22Rv1 (cell line): ENCODE results near the gene TXNRD2.

ENCODE experiments used
- H3K27ac ChIP-seq: fragments of 450-650 bp; 2 replicates; pipeline ENCODE4 v1.5.1; 2017
- CTCF ChIP-seq: fragments of 450-650 bp; IDR thresholded peaks from 2 replicates; pipeline ENCODE4 v1.5.1; 2017; ENCODE audit warnings: mild to moderate bottlenecking
- ZFX ChIP-seq: fragments of 450-650 bp; IDR thresholded peaks from 2 replicates; pipeline ENCODE4 v1.6.1; 2017; ENCODE audit warnings: antibody characterized with exemption, borderline replicate concordance

The TXNRD2 gene

GRCh38 chr22:19852177-19852781 lies 89.3 kb downstream of the TXNRD2 start:
- no peak overlapping the region for H3K27ac ChIP-seq
- no peak for TF ChIP-seq CTCF
- TF ChIP-seq ZFX = no peak

- no peak for TF ChIP-seq CTCF
- no peak for TF ChIP-seq ZFX
- H3K27ac ChIP-seq = no peak overlapping the region
Observed at GRCh38 chr22:19851291-19852176, 90.1 kb downstream of the TXNRD2 start.

- TF ChIP-seq ZFX = no peak
- no peak for TF ChIP-seq CTCF
Observed at GRCh38 chr22:19850763-19851109, 90.9 kb downstream of the TXNRD2 start.

GRCh38 chr22:19849835-19850762 lies 91.5 kb downstream of the TXNRD2 start:
- TF ChIP-seq ZFX (no peak), CTCF (no peak)
- peak overlapping the region; percentile 56 for H3K27ac ChIP-seq

More at GRCh38 chr22:19850763-19851109, 90.9 kb downstream of the TXNRD2 start:
- H3K27ac ChIP-seq = peak overlapping the region; percentile 56

GRCh38 chr22:19848298-19849224 lies 93.1 kb downstream of the TXNRD2 start:
- peak overlapping the region; percentile 56 for H3K27ac ChIP-seq
- TF ChIP-seq ZFX (no peak), CTCF (no peak)

GRCh38 chr22:19847345-19847632 lies 94.3 kb downstream of the TXNRD2 start:
- no peak overlapping the region for H3K27ac ChIP-seq
- TF ChIP-seq CTCF (no peak), ZFX (no peak)
